ENCODE measurements around the gene NTRK3.

DNA sequence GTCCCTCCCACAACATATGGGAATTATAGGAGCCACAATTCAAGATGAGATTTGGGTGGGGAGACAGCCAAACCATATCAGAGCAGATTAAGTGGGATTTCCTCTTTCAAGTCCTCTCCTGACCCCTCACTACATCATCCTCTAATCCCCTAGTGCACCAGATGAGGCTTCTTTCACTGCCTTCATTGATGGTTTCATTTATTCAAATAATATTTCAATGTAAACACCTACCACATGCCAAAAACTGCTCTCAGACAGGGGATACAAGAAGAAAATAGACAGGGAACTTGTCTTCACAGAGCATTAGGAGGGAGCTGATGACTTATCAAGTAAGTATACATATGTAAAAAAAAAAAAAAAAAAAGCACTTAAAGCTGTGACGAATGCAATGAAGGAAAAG is 180.2 kb downstream of the NTRK3 start:
- TF ChIP-seq TAF1 (IDR thresholded peaks at IDR 0.05; ENCODE audit: borderline replicate concordance, insufficient read depth, low read length): no peak
- no peak for TF ChIP-seq POLR2AphosphoS5 (IDR thresholded peaks at IDR 0.05; ENCODE audit: low read depth, low read length)

Measured in PFSK-1 (cell line).